DMS153 treated with DMSO at 0.1 percent for 48 hours (cell line): ENCODE results near the gene PADI2.

Experiments
- DNase-seq: peaks from one replicate; lab custom pipeline; 2025; ENCODE audit not compliant: unreplicated experiment; lab: John Stamatoyannopoulos, UW

PADI2 gene

DNA sequence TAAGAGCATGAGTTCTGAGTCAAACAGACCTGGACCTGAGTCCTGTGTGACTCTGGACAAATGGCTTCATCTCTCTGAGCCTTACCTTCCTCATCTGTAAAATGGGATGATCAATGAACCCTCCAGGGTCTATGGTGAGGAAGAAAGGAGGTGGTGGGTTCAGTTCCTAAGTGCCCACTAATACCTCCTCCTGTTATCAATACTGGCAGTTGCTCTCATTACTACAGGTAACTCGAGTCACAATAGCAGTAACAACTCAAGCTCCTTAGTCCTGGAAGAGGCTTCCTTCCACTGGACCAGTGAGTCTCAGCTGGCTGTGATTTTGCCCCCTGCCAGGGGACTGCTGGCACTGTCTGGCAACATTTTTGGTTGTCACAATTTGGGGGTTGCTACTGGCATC lies 2.6 kb downstream of the PADI2 start:
- DNase-seq, result no peak

DNA sequence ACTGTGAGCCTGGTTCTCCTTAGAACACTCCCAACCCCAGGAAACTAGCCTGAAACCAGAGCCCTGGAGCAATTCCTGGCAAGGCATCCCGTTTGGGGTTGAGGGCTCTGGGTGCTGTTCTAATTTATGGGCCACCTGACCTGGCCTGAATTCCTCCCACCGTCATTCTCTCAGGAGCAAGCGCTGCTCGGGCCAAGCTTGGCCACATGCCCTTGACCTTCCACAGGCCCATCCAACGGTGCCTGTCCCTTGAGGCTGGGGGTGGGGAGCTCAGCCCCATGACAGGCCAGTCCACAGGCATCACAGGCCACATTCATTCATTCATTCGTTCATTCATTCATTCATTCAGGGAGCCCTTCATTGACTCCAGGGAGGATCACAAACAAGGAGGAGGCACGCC lies 5.3 kb downstream of the PADI2 start:
- no peak for DNase-seq

DNA sequence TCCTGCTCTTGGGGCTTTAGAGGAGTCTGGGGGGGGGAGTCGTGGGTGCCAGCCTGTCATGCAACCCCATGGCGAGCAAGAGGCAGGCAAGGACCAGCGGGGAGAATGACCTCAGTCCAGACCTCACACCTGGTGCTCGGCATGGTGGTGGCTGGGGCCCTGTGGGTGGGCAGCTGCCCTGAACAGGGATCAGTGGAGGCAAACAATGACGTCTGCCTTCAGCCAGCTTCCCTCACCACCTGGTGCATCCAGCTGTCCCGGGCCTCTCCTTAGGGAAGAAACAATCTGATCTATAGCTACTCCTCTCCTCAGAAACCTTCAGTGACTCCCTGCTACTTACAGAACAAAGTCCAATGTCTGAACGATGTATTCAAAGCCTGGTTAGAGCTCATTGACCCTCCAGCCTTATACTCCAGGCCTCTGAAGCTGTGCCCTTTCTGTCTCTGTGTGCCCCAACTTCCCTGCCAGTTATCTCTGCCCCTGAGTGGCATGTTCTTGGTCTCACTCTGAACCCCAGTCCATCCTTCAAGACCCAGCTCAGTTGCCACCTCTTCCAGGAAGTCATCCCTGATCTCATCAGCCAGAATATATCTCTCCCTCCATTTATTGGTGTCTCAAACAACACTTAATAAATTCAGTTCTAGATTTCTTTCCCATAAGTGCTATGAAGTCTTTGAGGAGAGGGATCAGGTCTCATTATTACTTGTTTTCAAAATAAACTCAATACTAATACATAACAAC lies 6.6 kb downstream of the PADI2 start:
- DNase-seq, result no peak

DNA sequence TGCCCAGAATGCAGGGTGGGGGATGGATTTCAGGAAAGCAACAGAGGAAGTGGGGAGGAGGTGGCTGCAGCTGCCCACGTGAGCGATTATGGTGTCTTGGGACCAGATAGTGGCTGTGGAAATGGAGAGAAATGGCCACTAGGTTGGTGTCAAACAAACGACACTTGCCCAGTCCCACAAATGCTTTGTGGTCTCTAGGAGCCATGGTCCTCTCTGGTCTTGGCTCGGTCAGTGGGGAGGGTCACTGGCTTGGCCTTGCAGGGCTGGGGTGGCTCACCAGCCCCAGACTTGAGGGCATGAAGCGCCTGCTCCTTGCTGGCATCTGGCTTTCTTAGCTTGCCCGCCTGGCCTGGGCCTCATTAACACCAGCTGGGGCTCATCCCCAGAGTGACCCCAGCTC lies 7.2 kb downstream of the PADI2 start:
- DNase-seq, result no peak

DNA sequence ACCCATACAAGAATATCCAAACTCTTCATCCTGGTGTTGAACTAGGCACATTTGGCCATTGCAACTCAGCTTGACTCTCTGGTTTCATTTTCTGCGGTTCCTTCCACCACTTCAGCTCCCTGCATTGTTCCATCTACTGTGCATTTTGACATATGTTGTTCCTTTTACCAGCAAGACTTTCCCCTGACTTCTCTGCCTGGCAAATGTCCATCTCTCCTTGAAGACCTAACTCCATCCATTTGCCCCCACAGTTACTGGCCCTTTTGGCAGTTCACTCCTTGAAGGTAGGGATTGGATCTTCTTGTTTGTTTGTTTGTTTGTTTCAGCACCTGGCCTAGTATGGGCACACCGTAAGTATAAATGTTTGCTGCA lies 8.7 kb downstream of the PADI2 start:
- DNase-seq, result no peak

DNA sequence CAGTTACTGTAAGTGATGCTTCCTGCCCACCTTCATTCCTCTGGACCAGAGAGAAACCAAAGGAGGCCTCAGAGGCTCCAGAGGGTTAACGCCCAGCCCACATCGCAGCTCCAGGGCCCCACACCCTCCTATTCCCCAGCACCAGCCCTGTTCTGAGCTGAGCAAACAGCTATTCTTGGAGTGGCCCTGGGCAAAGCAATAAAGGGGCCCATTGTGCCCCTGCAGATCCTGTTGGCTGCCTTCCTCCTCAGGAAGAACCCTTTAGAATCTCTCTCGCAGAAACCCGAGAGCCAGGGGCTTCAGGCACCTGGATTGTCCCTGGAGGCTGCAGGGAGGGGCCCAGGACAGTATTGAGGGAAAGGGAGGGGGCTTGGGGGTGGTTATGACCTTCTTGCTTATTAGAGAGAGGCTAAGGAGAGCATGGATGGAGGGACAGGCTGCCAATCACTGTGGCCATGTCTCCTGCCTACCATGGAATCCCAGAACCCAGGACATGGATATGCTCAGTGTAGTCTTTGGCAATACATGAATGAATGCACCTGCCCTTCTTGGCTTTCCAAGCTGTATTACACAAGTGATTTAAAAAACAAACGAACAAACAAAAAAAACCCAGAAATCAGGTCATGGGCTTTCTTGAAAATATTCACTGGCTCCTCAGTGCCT lies 9.2 kb downstream of the PADI2 start:
- no peak for DNase-seq

DNA sequence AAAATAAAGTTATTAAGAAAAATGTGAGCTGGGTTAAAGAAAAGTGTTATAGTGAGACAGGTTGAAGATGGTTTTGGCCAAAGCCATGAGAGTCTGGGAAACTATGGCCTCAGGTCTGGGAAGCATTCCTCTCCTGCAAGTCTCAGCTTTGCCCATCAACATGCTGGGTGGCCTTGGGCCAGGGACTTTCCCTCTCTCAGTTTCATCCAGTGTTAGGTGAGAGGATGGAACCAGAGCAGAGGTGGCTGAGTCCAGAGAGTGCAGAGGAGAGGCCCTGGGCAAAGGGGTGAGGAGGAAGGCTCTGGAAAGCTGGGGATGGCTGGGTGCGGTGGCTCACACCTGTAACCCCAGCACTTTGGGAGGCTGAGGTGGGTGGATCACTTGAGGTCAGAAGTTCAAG lies 10.5 kb downstream of the PADI2 start:
- DNase-seq, result no peak

DNA sequence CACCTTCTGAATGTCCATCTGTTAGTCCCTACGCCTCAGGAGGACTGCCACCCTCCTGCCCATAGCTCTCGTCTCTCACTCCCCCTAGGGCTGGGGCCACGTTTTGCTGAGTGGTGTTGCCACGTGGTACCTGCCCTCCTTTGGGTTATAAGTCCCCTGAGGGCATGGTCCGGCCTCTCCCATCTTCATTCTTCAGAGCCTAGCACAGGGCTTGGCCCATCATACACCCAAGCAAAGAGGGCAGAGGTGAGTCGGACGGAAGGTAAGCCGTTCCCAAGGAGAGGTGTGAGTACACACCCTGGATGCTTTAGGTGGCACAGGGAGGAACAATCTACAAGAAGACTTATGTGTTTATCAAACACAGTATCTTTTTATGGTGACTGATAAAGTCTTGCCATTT lies 10.9 kb downstream of the PADI2 start:
- no peak for DNase-seq

DNA sequence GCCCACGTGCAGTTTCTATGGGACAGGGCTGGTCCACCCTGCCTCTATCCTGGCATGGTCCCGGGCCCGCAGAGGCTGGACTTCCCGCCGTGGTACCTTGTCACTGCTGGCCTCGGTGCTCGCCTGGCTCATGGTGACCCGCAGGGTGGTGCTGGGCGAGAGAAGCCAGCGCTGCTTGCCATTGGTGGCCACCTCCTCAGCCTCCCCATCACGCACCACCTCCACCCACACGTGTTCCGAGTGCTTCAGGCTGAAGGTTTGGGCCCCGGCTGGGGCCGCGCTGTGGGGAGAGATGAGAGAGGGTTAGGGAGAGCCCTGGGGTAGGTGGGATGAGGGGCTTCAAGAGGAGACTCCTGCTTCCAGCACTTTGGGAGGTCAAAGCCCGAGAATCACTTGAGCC lies 14.5 kb downstream of the PADI2 start:
- DNase-seq, result no peak

DNA sequence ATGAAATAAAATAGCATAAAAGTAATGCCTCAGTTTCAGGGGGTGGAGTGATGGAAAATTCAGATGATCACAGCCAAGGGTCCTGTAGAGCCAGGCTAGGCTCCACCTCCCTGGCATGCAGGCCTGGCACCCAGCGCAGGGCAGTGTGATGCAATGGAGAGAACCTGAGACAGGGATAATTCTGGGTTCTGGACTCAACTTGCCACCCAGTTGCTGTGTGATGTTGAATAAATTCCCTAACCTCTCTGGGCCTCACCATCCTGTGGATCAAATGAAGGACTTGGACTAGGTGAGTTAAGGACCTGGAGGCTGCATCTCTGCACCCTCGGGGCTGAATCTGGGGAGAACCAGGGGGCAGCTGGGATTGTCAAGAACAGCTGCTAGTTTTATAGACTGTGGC lies 17.0 kb downstream of the PADI2 start:
- DNase-seq, result no peak

DNA sequence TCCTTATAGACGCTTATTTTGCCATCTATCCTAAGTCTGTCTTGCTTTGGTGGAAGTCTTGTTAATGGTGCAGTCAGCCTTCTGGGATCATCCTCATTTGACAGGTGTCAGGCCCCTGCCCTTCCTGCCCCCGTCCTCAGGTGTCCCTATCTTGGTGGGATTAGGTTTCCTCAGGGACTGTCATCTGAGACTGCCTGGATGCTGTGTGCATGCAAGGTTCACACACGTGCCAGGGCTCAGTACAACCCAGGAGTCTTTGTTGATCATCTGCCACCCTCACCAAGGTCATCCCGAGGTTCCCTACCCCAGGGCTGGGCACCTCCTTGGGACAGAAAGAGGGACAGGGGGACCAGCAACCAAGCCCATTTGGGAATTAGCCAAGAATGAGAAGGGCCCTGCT lies 18.0 kb downstream of the PADI2 start:
- no peak for DNase-seq

DNA sequence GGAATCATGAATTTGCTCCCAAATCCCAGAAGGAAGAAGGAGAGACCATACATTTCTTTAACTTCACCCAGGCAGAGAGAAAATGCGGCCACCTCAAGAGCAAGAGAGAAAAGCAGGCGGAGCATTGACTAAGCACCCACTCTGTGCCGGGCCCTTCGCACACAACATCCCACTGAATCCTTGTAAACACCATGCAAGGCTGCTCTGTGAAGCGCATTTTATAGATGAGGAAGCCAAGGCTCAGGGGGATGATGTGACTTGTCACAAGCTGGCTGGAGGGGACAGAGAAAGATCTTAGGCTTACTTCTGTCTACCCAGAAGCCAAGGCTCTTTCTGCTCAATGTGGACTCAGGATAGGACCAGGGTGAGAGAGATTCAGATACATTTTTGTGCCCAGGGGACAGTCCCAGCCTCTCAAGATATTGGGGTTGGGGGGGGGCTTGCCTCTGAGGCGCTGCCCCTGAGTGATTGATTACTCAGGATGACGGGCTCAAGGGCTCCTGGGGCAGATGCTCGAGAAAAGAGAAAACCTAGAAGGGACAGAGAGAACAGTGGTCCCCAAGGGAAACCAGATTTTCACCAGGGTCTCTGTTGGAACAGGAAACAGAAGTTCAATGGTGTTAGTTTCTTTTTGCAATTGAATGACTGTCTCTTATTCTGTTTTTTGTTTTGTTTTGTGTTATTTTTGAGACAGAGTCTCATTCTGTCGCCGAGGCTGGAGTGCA lies 19.5 kb downstream of the PADI2 start:
- DNase-seq, result no peak

DNA sequence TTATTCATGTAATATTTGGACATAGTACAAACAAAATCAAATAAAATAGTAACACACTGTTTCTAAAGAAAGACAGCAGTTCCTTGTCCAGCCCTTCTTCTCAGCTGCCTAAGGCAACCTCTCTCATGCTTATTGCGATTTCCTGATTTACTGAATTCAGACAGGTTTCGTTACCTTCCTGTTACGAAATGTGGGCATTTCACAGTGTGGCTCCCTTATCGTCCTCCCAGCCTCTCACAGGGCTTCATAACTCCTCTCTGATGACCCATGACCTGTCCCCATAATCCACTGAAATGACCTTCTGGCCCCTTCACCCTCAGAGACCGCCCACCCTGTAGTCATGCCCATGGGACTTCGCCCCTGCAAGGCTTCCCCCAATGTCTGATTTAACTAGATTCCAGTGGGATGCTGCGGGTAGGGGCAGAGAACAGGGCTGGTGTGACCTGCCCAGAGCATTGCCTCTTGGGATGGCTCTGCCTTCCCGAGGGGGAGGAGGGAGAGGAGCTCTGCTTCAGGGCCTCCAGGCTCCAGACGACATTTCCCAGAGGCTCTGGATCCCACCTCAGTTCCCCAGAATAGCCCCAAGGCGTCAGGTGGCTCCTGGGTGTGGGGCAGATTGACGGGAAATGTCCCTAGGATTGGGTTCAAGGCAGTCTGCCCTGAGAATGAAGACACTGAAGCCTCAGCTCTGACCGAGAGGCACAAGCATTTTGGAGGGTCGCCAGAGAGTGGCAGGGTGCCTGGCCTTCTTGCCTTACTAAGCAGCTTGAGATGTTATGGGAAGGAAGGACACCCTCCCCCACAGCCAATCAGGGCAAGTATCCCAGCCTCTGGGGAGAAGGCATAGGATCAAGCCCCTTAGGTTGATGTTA lies 20.6 kb downstream of the PADI2 start:
- DNase-seq, result no peak

DNA sequence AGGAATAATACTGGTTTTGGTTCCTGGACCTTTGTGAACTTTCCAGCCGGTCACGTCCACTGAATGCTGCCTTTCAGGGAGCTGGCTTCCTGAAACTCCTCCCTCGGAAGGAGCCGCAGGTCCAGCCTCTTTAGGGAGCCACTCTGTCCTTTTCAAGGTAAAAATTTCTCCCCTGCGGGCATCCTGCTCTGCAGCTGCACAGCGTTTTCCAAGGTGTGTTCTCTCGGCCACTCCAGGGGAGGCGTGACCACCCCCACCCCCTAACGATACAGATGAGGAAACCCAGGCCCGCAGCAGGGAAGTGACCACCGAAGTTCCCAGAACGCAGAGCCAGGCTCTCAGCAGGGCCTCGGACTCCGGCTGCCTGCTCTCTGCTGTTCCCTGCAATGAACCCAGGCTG lies 21.5 kb downstream of the PADI2 start:
- no peak for DNase-seq

DNA sequence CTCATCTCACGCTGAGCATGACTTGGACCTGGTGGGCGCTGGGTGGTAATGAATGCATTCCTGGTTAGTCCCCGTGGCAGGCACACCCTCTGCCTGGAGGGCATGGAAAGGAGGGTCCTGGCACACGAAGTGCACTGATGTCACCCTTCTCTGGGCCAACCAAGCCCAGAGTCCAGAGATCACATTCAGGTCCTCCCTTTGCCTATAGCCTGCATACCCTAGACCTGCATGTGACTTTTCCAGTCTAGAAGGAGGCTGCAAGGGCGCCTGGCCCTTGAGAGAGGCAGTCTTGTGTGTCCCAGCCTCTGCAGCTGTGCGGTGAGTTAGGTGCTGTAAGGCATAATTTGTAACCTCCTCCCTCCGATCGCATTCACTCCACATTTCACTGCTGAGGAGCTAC lies 22.1 kb downstream of the PADI2 start:
- no peak for DNase-seq

DNA sequence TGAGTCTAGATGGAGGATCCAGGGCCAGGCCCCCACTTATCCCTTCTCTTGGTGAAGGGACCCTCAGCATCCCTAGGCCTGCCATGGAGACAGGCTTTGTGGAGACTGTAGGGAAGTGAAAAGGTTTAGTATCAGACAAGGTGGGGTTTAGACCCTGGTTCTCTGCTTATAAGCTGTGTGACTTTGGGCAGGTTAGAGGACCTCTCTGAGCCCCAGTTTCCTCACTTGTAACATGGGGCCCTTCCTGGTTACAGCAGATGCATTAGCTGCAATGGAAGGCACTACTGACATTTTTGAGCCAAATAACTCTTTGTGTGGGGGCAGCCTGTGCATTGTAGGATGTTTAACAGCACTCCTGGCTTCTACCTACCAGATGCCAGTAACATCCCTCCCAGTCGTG lies 22.7 kb downstream of the PADI2 start:
- DNase-seq, result no peak

DNA sequence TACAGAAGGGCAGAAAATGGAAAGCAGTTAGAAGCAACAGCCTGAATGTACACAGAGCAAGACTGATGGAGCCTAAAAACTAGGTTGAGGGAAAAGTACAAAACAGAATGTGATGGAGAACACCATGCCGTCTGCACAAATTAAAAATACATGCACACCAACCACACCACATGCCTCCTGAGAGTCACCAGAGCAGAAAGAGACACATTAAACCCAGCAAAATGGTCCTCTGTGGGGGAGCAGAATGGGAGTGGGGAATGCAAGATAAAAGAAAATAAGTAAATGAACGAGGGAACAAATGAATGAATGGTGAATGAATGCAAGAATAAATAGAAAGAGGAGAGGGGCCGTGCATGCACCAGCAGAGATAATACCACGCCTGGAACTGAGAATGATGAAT lies 24.1 kb downstream of the PADI2 start:
- DNase-seq, result no peak

DNA sequence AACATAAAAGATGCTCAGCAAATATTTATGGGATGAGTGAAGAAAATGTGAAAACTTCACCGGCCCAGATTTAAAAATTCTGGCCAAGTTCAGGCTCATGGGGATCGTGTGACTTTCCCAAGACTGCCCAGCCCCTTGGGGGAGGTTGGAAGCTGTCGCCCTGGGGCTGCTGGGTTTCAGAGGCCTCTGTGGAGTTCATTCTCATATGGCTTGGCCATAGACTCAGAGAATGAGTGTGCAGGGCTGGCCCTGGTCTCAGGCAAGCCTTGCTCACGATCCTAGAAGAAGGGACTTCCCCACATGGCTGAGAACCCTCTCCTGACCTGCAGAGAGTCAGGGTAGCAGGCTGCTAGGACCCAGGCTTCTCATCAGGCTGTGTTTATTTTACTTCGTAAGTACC lies 24.6 kb downstream of the PADI2 start:
- no peak for DNase-seq

DNA sequence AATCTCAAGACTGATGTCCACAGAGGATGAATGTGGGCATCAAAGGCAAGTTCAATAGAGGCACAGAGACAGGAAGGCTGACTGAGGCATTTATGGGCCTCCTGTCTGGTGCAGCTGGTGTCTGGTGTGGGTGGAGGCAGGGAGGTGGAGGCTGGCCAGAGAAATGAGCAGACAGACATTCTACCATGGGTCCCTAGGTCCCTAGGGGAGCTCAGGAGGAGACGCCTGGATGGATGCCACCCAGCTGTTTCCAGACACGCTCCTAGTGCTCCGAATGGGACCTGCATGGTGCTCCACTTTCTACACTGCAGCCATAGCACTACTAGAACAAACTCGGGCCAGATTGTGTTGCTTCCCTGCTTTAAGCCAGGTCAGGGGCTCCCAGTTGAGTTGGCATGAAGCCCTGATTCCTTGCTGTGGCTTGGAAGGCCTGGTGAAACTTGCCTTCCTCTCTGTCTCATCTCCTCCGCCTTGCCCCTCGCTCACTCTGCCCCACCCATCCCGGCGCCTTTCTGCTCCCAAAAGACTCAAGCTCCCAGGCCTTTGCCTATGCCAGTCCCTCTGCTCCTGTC lies 25.3 kb downstream of the PADI2 start:
- DNase-seq, result no peak

DNA sequence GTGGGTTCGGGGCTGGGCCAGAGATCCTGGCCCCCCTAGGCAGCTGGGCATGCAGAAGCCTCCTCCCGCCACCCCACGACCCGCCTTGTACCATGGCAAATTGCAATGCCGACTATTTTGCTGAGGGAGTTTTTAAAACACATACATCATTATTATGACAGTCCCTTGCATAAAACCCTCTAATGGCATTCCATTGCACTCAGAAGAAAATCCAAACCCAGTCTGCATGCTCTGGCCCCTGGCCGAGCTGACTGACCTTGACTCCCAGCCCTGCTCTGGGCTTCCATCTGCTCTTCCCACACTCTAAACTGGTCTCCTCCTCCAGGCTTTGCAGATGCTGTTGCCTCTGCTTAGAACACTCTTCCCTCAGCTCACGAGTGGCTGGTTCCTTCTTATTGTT lies 28.0 kb downstream of the PADI2 start:
- DNase-seq, result no peak

DNA sequence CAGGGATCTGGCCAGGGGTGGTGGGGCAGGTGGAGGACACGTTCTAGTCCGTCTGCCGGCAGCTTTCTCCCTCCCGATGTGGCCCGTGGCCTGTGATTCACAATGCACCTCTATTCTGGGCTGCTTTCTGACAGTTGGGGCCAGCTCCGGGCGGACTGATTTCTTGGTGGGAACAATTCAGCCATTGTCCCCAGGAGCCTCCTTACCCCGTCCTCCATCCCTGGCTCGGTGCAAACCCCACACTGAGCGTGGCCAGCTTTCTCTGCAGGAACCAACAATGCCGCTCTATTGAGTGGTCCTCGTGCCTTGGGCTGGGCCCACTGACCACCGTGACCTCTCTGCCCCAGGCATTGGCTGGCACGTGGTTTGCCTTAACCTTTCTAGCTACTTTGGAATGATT lies 29.7 kb downstream of the PADI2 start:
- no peak for DNase-seq
